ENCODE measurements around the gene KCNE1.
"Not testable (repeated sequence)": the region's sequence is repeated elsewhere in the genome, so short reads cannot be mapped to it uniquely, and the experiment has no call there.

DNA sequence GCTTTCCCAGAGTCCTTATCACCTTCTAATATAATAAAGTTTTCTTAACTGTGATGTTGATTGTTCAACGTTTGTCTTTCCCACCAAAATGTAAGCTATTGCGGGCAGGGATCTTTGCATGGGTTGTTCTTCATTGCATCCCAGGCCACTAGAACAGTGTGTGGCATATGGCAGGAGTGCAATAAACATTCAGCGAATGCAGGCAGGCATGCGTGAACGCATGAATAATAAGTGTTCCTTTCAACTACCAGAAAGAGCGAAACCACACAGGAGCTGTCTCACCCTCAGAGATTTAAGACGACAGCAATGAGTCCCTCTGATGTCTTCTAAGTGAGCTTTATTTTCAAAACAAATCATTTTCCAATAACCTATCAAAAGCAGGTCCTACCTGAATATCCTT is 53.7 kb downstream of the KCNE1 start:
- not testable (repeated sequence) for TF ChIP-seq POLR2A (IDR thresholded peaks at IDR 0.05)
- TF ChIP-seq, protein P1, sequence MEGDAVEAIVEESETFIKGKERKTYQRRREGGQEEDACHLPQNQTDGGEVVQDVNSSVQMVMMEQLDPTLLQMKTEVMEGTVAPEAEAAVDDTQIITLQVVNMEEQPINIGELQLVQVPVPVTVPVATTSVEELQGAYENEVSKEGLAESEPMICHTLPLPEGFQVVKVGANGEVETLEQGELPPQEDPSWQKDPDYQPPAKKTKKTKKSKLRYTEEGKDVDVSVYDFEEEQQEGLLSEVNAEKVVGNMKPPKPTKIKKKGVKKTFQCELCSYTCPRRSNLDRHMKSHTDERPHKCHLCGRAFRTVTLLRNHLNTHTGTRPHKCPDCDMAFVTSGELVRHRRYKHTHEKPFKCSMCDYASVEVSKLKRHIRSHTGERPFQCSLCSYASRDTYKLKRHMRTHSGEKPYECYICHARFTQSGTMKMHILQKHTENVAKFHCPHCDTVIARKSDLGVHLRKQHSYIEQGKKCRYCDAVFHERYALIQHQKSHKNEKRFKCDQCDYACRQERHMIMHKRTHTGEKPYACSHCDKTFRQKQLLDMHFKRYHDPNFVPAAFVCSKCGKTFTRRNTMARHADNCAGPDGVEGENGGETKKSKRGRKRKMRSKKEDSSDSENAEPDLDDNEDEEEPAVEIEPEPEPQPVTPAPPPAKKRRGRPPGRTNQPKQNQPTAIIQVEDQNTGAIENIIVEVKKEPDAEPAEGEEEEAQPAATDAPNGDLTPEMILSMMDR (IDR thresholded peaks at IDR 0.05), result not testable (repeated sequence)
